Activated CD8-positive, alpha-beta memory T cell treated with anti-CD3 and anti-CD28 coated beads, Interleukin-2, amount 50 U/mL, for 24 hours (primary cell): ENCODE measurements around the gene ALX3.

Source experiments
- DNase-seq: peaks from one replicate; pipeline ENCODE4 v3.0.0-alpha.2; 2020; ENCODE audit errors: extremely low read depth

The ALX3 gene

GRCh38 chr1:110065841-110066240, 4.6 kb downstream of the ALX3 start:
- no peak for DNase-seq

GRCh38 chr1:110064576-110065337, 5.7 kb downstream of the ALX3 start:
- DNase-seq: no peak

- DNase-seq: no peak
Observed at GRCh38 chr1:110063781-110064180, 6.7 kb downstream of the ALX3 start.

DNA sequence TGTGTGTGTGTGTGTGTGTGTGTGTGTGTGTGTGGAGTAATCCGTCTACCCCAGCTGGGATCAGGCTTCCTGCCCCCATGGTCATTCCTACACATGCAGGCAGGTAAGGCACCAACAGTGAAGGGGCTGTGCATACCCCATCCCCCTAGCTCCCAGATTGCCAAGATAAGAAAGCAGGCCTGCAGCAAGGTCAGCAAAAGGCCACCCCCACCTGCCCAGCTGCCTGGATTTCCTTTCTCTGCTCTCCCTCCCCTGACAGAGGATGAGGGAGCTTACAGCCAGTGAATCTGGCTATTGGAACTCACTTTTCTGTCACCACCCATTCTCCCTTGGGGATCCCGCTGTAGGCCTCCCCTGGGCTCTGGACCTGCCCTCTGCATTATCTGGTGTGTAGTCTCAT, 7.9 kb downstream of the ALX3 start:
- DNase-seq: no peak

DNA sequence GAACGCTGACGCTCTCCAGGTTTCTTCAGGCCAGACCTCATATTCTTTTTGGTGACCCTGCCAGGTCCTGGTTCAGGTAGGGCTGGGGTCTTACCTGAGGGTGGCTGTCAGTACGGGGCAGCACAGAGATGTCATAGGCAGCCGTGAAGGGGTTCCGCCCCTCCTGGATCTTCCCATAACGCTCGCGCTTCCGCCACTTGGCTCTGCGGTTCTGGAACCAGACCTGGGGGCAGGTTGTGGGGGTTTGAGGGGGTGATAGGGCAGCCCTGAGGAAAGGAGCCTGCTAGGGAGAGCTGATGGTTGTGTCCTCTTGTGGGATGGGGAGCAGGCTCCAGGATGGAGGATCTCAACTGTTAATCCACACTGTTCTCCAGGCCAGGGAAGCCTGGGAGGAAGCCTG, 9.1 kb downstream of the ALX3 start:
- no peak for DNase-seq

GRCh38 chr1:110060662-110061060, 9.8 kb downstream of the ALX3 start:
- no peak for DNase-seq

GRCh38 chr1:110060034-110060661, 10.3 kb downstream of the ALX3 start:
- peak; percentile 40 for DNase-seq

DNA sequence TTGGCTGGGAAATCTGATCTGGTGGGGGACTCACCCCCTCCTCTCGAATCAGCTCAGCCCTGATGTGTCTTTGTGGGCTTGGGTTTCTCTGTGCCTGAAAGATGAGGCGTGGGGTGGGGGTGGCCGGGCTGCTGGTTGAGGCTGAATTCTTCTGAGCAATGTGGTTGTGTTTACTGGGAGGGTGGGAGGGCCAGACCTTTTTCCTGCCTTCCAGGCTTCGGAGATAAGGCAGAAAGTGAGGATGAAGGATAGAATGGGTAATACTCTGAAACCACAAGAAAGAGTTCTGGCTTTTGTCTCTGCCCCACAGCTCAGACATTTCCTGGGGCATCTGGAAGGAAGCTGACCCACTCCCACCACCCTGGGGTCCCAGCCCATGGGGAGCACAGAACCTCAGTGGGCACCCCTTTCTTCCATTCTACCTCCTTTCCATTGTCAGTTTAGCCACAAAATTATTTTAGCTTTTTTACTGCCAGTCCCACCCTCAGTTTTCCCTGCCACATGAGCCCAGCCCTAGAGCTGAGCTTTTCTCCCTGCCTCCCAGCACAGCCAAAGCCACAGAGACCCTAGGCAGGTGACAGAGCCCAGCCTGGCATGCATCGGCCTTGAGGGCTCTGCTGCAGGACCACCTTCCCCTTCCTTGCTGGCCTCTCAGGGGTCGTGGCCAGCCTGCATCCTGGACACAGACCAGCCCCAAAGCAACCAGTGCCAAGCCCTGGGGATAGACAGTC, 11.2 kb downstream of the ALX3 start:
- DNase-seq: no peak

- DNase-seq: no peak
Observed at GRCh38 chr1:110058591-110058990, 11.9 kb downstream of the ALX3 start.

- no peak for DNase-seq
Observed at GRCh38 chr1:110057963-110058518, 12.4 kb downstream of the ALX3 start.

DNA sequence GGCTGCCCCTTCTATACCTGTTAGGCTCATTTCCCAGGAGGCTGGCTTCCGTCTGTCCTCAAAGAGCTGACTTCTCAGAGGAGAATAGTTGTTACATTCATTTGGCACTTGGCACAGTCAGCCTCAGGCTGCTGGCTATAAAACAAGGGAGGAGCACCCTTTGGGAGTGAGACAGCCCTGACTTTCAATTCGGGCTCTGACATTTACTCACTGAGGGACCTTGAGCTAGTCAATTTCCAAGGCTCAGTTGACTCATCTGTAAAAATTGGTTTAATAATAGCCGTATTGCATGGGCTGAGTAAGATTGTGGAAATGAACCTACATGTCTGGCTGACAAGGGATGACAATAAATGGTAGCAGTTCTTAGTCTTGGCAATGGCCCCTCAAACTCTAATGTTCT, 13.7 kb downstream of the ALX3 start:
- no peak for DNase-seq

DNA sequence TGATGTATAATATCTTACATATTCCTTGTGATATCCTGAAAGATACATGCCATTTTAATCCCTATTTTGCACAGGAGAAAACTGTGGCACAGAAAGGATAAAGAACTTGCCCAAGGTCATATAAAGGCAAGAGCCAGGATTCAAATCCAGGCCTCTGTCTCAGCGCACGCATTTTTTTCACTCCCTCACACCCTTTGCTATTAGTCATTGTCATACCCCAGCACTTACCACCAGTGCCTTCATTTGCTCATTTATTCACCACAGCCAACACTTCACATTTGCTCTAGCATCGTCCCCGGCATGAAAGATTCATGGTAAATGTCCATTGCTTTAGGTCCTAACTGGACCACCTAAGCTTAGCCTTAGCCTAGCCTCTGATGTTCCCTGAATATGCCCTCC, 14.2 kb downstream of the ALX3 start:
- DNase-seq: no peak

- DNase-seq: no peak
Observed at GRCh38 chr1:110055493-110056284, 14.8 kb downstream of the ALX3 start.

DNA sequence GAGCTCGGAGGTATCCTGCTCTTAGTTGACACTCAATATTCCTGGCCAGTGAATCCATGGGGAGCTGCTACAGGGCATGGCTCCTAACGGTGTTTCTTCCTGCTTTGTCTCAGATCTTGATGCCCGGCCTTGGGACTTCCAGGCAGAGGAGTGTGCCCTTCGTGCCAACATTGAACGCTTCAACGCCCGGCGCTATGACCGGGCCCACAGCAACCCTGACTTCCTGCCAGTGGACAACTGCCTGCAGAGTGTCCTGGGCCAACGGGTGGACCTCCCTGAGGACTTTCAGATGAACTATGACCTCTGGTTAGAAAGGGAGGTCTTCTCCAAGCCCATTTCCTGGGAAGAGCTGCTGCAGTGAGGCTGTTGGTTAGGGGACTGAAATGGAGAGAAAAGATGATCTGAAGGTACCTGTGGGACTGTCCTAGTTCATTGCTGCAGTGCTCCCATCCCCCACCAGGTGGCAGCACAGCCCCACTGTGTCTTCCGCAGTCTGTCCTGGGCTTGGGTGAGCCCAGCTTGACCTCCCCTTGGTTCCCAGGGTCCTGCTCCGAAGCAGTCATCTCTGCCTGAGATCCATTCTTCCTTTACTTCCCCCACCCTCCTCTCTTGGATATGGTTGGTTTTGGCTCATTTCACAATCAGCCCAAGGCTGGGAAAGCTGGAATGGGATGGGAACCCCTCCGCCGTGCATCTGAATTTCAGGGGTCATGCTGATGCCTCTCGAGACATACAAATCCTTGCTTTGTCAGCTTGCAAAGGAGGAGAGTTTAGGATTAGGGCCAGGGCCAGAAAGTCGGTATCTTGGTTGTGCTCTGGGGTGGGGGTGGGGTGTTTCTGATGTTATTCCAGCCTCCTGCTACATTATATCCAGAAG, 16.7 kb downstream of the ALX3 start:
- peak; percentile 41 for DNase-seq

DNA sequence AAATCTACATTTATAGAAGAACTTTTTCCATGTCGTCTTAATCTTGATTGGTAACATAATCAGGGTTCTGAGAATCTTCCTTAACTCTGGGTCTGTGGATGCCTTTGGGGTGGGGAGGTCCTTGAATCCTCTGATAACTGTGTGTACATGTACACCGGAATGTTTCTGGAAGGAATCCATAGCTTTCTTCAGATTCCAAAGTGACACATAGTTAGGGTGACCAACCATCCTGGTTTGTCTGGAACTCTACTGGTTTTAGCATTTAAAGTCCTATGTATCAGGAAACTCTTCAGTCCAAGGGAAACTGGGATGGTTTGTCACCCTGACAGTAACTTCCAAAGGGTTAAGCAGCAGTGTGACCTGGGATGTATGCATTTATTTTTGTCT, 19.2 kb downstream of the ALX3 start:
- no peak for DNase-seq

DNA sequence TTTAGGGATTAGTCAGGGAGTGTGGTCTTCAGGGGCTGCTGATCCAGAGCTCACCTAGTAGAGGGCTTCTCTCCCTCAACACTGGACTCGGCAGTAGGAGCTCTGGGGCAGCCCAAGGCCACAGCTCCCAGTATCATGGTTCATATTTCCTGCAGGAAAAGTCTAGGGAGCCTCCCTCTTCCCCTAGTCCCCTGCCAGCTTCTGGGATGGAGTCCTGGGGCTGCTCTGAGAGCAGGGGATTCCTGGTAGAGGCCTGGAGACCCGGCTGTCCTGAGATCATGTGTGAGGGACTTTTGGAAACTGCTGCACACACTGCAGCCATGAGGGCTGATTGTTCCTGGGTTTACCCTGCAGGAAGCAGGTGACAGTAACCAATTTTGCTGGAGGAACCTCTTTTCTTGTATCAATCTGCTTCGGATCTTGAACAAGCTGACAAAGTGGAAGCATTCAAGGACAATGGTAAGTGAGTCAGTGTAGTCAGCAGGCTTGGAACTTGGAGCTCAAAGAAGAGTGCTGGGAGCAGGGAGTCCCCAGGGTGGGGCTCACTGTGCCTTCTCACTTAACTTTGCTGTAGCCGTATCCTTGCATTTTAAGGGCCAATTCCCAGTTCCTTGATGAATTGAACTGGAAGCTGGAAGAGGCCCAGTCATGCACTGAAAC, 19.7 kb downstream of the ALX3 start:
- DNase-seq: no peak

GRCh38 chr1:110049801-110050601, 20.5 kb downstream of the ALX3 start:
- DNase-seq: no peak

GRCh38 chr1:110048923-110049601, 21.4 kb downstream of the ALX3 start:
- DNase-seq: no peak

DNA sequence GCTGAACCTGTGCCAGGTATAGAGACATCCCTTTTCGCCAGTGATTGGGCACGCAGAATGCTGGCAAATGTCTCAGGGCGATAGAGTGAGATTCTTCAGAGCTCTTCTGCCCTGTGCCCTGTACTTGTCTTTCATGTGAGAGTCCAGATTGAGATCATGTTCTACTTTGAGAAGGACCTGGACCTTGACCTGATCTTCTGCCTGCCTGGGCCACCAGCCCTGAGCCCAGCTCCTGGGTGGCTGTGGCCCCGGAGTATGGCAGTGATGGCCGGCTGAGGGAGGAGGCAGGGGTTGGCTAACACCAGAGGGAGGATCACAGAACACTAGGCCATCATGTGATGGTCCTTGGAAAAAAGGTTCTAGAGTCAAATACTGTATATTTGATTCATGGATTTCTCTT, 22.2 kb downstream of the ALX3 start:
- DNase-seq: no peak
